ENCODE data around the gene TBC1D26.
"Not testable (repeated sequence)": the region's sequence is repeated elsewhere in the genome, so short reads cannot be mapped to it uniquely, and the experiment has no call there.

Gene TBC1D26

GRCh38 chr17:15739259-15739658 is 7.2 kb downstream of the TBC1D26 start:
- H3K27me3 Mint-ChIP-seq, H3K4me3 Mint-ChIP-seq, H3K4me1 Mint-ChIP-seq, DNase-seq, H3K9me3 Mint-ChIP-seq, H3K27ac Mint-ChIP-seq, ATAC-seq: not testable (repeated sequence)

DNA sequence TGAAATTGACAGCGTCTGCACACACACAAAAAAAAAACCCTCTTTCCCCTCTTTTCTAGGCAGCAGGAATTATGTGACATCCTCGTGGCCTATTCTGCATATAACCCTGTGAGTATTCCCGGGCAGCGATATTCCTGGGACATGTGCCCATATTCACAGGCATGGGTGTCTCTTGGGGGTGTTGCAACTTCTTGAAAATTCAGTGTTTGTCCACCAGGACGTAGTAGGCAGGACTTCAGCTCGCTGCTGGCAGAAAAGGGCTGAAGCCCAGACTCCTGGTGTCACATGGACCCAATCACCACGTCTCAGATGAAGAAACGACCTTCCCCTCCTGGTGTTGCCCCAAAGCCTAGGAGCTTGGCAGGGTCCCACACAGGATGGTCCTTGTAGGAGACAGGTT is 8.0 kb downstream of the TBC1D26 start:
- H3K27me3 Mint-ChIP-seq, result peaks cover 13% of the 10 kb centered on the region
- not testable (repeated sequence) for H3K27ac Mint-ChIP-seq, H3K4me3 Mint-ChIP-seq, ATAC-seq, H3K4me1 Mint-ChIP-seq, DNase-seq, H3K9me3 Mint-ChIP-seq

GRCh38 chr17:15740570-15741120 is 8.6 kb downstream of the TBC1D26 start:
- no peaks in the 10 kb centered on the region for H3K9me3 Mint-ChIP-seq
- H3K27me3 Mint-ChIP-seq, result peaks cover 19% of the 10 kb centered on the region
- H3K4me1 Mint-ChIP-seq, result no peaks in the 10 kb centered on the region

DNA sequence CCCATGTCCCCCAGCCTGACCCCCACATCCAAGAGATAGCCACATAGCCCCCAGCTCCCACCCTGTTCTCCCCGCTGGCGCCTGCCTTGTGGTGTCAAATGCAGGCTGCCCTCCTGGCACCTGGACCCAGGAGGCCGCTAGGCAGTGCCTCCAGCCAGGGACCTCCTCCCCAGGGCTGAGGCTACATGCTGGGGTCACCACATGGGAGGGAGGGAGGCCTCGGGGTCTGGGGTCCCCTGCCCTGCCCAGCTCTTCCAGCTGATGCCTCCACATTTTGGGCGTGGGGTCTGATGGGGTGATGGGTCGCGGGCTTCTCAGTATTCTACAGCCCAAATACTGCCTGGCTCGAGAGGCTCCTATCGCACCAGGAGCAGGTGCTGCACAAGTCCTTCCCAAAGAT is 9.5 kb downstream of the TBC1D26 start:
- Mint-ChIP-seq H3K4me1 (no peaks in the 10 kb centered on the region), H3K27ac (no peak overlapping the region), H3K27me3 (peaks cover 29% of the 10 kb centered on the region), H3K4me3 (no peak overlapping the region), H3K9me3 (no peaks in the 10 kb centered on the region)
- ATAC-seq (no peak), DNase-seq (no peak)

More at GRCh38 chr17:15740570-15741120, 8.6 kb downstream of the TBC1D26 start:
- DNase-seq (no peak), ATAC-seq (no peak)
- no peak overlapping the region for H3K27ac Mint-ChIP-seq
- no peak overlapping the region for H3K4me3 Mint-ChIP-seq

- Mint-ChIP-seq H3K9me3 (no peaks in the 10 kb centered on the region), H3K4me1 (no peaks in the 10 kb centered on the region), H3K27me3 (peaks cover 34% of the 10 kb centered on the region), H3K27ac (no peak overlapping the region), H3K4me3 (no peak overlapping the region)
- DNase-seq (no peak), ATAC-seq (no peak)
These were observed 10.1 kb downstream of the TBC1D26 start for GRCh38 chr17:15742051-15742795.

DNA sequence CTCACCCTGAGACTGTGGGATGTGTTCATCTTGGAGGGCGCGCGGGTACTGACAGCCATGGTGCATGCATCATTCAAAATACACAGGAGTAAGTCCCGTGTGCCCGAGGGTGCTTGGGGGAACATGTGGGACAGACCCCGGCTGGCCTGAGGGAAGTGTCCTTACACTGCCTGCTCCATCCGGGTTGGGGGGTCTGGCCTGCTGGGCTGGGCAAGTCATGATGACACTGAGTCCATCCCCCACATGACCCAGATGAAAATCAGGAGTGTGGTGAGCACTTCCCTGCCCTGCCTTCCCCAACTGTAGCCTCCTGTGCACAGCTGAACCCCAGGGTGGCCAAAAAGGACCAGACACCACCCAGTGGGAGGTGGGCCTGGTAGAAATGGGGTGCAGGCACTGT is 10.8 kb downstream of the TBC1D26 start:
- Mint-ChIP-seq H3K4me1 (no peaks in the 10 kb centered on the region), H3K27ac (no peak overlapping the region), H3K9me3 (no peaks in the 10 kb centered on the region), H3K27me3 (peaks cover 39% of the 10 kb centered on the region), H3K4me3 (no peak overlapping the region)
- DNase-seq, result no peak
- no peak for ATAC-seq

DNA sequence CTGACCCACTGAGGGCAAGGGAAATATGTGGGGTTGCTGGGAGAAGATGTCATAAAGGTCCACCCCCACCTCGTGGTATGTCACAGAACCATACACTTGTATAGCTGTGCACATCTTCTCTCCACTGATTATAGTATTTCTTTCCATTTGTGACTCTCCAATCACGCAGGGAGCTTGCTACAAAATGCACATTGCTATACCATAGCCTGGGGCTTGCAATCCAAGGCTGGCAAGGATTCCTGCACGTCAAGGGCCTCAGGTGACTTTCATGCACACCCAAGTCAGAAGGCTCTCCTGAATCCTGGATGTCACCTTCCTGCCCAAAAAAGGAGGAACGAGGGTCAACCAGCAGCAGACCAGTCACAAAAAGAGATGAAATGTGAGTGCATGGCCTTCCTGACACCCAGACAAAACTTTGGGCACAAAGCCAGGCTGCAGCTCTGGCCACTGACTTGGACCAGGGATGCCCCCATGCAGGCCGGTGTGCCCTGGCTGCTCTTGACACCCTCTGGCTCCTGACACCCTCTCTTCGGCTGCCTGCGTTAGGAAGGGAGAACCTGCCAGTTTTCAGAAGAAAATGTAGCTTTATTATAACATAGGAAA is 12.1 kb downstream of the TBC1D26 start:
- Mint-ChIP-seq H3K4me1 (no peaks in the 10 kb centered on the region), H3K27ac (peak overlapping the region in 1 of 2 donors; percentile 47), H3K4me3 (no peak overlapping the region), H3K9me3 (no peaks in the 10 kb centered on the region), H3K27me3 (peaks cover 38% of the 10 kb centered on the region)
- ATAC-seq (no peak), DNase-seq (no peak)

DNA sequence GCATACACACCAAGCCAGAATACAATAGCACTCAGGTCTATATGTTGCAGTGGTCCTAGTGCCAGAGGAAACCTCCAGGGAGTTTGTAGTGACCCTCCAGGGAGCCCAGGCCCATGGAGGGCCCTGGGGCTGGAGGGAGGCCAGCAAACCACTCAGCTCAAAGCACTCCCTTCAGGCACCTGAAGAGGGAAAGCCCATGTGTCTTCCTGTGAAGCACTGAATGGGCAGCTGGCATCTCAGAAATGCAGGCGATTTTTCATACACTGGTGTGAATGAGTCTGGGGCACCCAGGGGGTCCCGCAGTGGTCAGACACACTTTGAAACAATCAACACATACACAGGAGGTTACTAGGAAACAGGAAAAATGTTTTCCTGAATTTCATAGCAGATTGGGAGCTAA is 12.8 kb downstream of the TBC1D26 start:
- ATAC-seq (no peak), DNase-seq (no peak)
- peaks cover 31% of the 10 kb centered on the region for H3K27me3 Mint-ChIP-seq
- no peaks in the 10 kb centered on the region for H3K4me1 Mint-ChIP-seq
- no peaks in the 10 kb centered on the region for H3K9me3 Mint-ChIP-seq
- no peak overlapping the region for H3K4me3 Mint-ChIP-seq
- H3K27ac Mint-ChIP-seq, result no peak overlapping the region

DNA sequence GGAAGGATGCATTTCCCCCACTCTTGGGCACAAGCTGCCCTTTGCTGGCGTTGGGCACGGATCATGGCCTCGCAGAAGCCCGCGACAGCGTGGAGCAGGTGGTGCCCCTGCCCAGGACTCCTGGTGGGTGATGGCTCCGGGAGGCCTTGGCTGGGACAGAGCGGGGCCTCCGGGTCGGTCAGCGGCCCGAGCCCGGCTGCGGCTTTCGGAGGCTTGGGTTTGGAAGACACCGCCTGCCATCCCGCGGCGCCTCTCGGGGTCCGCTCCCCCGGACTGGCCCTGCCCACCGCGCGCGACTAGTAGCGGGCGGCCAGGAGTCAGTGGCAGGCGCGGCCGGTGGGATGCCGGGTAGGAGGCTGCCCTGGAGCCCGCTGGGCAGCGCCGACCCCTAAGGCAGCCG is 17.3 kb downstream of the TBC1D26 start:
- peaks cover 31% of the 10 kb centered on the region for H3K27me3 Mint-ChIP-seq
- H3K4me3 Mint-ChIP-seq, H3K9me3 Mint-ChIP-seq, H3K27ac Mint-ChIP-seq, ATAC-seq, H3K4me1 Mint-ChIP-seq, DNase-seq: not testable (repeated sequence)

DNA sequence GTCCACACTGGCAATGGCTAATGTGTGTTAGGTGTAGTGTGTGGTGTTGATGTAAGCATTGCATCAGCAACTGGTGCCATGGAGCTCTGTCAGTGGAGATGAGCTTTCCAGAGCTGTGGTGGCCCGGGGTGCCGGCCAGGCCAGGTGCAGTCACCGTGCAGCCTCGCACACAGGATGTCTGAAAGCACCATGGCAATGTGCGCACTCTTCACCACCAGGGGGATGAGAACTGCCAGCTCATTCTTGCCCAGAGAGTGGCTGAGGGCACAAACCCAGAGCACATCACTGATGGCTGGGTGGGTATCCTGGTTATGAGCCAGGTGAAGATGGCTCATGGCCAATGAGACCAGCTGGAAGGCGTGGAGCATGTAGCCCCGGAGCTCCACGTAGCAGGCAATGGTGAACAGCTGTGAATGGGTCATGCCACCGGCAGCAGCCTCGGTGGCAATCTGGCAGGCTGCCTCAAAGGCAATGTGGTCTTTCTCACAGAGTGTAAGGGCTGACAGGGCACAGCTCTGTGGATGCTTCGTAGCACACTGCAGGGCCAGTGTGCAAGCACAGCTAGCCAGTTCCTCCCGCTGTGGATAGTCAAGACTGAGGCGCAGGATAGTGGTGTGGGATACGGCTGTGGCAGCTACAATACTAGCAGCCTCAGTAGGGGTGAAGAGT is 36.9 kb downstream of the TBC1D26 start:
- not testable (repeated sequence) for ATAC-seq, H3K27ac Mint-ChIP-seq, H3K9me3 Mint-ChIP-seq, H3K27me3 Mint-ChIP-seq, DNase-seq, H3K4me3 Mint-ChIP-seq, H3K4me1 Mint-ChIP-seq

- not testable (repeated sequence) for H3K4me3 Mint-ChIP-seq, H3K4me1 Mint-ChIP-seq, H3K27ac Mint-ChIP-seq, DNase-seq, H3K27me3 Mint-ChIP-seq, ATAC-seq, H3K9me3 Mint-ChIP-seq
These were observed 38.6 kb downstream of the TBC1D26 start for GRCh38 chr17:15770679-15771078.

DNA sequence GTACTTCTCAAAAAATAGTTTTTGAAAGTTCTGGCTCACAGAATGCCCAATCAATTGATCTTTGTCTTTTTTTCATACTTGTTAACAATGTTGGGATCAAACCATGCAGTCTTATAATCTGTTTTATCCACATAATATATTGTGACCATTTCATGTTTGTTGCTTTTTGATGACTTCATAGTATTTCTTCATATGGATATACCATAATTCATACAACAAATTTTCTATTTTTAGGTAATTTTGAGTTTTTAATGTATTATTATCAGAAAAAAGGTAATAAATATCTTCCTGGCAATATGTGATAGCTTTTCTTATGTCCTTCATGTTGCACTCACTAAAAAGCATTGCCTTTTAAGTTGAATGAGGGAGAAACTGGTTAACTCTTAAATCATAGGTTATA is 44.8 kb downstream of the TBC1D26 start:
- no peak overlapping the region for H3K4me3 Mint-ChIP-seq
- ATAC-seq (no peak), DNase-seq (no peak)
- peaks cover 27 to 43% of the 10 kb centered on the region in 2 donors for H3K9me3 Mint-ChIP-seq
- peaks cover 48% of the 10 kb centered on the region for H3K27me3 Mint-ChIP-seq
- H3K4me1 Mint-ChIP-seq, result no peaks in the 10 kb centered on the region
- H3K27ac Mint-ChIP-seq, result no peak overlapping the region

DNA sequence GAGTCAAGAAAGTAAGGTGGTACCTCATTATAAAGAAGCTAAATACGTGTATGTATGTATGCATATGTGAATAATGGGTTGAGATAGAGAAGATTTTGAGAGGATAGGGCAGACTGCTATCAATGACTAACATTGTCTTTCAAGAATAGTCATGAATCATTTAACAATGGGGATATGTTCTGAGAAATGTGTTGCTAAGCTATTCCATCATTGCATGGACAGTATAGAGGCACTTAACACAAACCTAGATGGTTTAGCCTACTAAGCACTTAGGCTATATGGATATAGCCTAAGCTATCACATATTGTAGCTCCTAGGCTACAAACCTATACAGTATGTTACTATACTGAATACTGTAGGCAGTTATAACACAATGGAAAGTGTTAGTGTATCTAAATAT is 45.2 kb downstream of the TBC1D26 start:
- ATAC-seq (no peak), DNase-seq (no peak)
- H3K27ac Mint-ChIP-seq, result no peak overlapping the region
- peaks cover 4% of the 10 kb centered on the region for H3K4me1 Mint-ChIP-seq
- H3K4me3 Mint-ChIP-seq, result no peak overlapping the region
- peaks cover 52% of the 10 kb centered on the region for H3K27me3 Mint-ChIP-seq
- peaks cover 27 to 43% of the 10 kb centered on the region in 2 donors for H3K9me3 Mint-ChIP-seq

GRCh38 chr17:15777717-15778116 is 45.6 kb downstream of the TBC1D26 start:
- ATAC-seq, result no peak
- Mint-ChIP-seq H3K4me1 (peaks cover 8% of the 10 kb centered on the region), H3K4me3 (no peak overlapping the region), H3K9me3 (peaks cover 27 to 43% of the 10 kb centered on the region in 2 donors), H3K27me3 (peaks cover 56% of the 10 kb centered on the region), H3K27ac (no peak overlapping the region)
- DNase-seq, result no peak

DNA sequence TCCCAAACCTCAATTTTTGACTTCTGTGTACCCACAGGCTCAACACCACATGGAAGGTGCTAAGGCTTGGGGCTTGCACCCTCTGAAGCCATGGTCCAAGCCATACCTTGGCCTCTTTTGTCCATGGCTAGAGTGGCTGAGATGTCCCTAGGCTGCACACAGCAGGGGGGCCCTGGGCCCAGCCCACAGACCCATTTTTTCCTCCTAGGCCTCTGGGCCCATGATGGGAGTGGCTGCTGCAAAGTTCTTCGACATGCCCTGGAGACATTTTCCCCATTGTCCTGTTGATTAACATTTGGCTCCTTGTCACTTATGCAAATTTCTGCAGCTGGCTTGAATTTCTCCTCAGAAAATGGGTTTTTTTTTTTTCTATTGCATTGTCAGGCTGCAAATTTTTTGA is 47.0 kb downstream of the TBC1D26 start:
- peaks cover 12% of the 10 kb centered on the region for H3K4me1 Mint-ChIP-seq
- peaks cover 27 to 43% of the 10 kb centered on the region in 2 donors for H3K9me3 Mint-ChIP-seq
- H3K27ac Mint-ChIP-seq, result no peak overlapping the region
- H3K27me3 Mint-ChIP-seq, result peaks cover 70% of the 10 kb centered on the region
- ATAC-seq (no peak), DNase-seq (no peak)
- no peak overlapping the region for H3K4me3 Mint-ChIP-seq

DNA sequence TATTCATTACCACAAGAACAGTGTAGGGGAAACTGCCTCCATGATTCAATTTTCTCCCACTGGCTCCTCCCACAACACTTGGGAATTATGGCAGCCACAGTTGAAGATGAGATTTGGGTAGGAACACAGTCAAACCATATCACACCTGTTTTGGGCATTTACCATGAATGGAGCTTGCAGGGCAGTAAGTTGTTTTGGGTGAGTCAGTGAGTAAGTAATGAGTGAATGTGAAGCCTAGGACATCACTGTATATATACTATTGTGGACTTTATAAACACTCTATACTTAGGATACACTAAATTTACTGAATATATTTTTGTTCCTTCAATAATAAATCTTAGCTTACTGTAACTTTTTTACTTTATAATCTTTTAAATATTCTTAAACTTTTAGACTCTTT is 48.1 kb downstream of the TBC1D26 start:
- H3K4me1 Mint-ChIP-seq, result peaks cover 12% of the 10 kb centered on the region
- no peak overlapping the region for H3K27ac Mint-ChIP-seq
- no peak for DNase-seq
- peaks cover 27 to 39% of the 10 kb centered on the region in 2 donors for H3K9me3 Mint-ChIP-seq
- no peak for ATAC-seq
- no peak overlapping the region for H3K4me3 Mint-ChIP-seq
- peaks cover 76% of the 10 kb centered on the region for H3K27me3 Mint-ChIP-seq
